Keratinocyte (primary cell): ENCODE measurements around the gene TMEM31. TPM values are rescaled to one million over a fixed set of nuclear protein-coding genes. Genes with fewer than 3 reads are reported as not detected.

Experiments
- DNase-seq: peaks from one replicate; pipeline ENCODE4 v3.0.0-alpha.2; 2011; ENCODE audit warnings: low read depth, missing footprints, low spot score
- FAIRE-seq: peaks from 2 replicates; lab custom pipeline; 2011; peaks lifted over from hg19 to GRCh38; lab: Jason Lieb, UNC
- H2AFZ ChIP-seq: 2 replicates; pipeline ENCODE4 v1.6.0; 2012; ENCODE audit warnings: low read length, control low read depth, inconsistent platforms; ENCODE audit not compliant: control insufficient read depth
- H3K27ac ChIP-seq: 2 replicates; pipeline ENCODE4 v1.5.1; 2011; ENCODE audit warnings: low read length; ENCODE audit not compliant: control insufficient read depth, insufficient read depth
- H3K27me3 ChIP-seq: 3 replicates; pipeline ENCODE4 v1.6.0; 2011; ENCODE audit warnings: low read length; ENCODE audit not compliant: control insufficient read depth, insufficient read depth; ENCODE audit errors: extremely low read depth
- H3K36me3 ChIP-seq, 2 experiments: 2 replicates in 1 of 2; 3 replicates in 1 of 2; pipeline ENCODE4 v1.5.1; 2011; ENCODE audit warnings: low read length in 2 of 2, mild to moderate bottlenecking in 1 of 2; ENCODE audit not compliant: control insufficient read depth in 2 of 2, insufficient read depth in 2 of 2; ENCODE audit errors: extremely low read depth in 1 of 2
- H3K4me1 ChIP-seq: 3 replicates; pipeline ENCODE4 v1.5.1; 2011; ENCODE audit warnings: low read length; ENCODE audit not compliant: control insufficient read depth, insufficient read depth; ENCODE audit errors: extremely low read depth
- H3K4me2 ChIP-seq: 3 replicates; pipeline ENCODE4 v1.6.0; 2011; ENCODE audit warnings: low read depth, low read length; ENCODE audit not compliant: control insufficient read depth, insufficient read depth; ENCODE audit errors: extremely low read depth
- H3K4me3 ChIP-seq, 3 experiments: fragments of 200-600 bp in 1 of 3; sonication (generic) in 1 of 3; 2 replicates in 2 of 3; 3 replicates in 1 of 3; pipeline ENCODE4 v1.5.1; 2011 to 2016; ENCODE audit warnings: low read length in 3 of 3, mild to moderate bottlenecking in 3 of 3, control low read depth in 2 of 3, inconsistent platforms in 1 of 3, low read depth in 1 of 3, mixed read lengths in 1 of 3, mixed run types in 1 of 3, moderate library complexity in 1 of 3; ENCODE audit not compliant: control insufficient read depth in 2 of 3, insufficient read depth in 2 of 3; ENCODE audit errors: extremely low read depth in 1 of 3
- H3K79me2 ChIP-seq: 2 replicates; pipeline ENCODE4 v1.6.0; 2012; ENCODE audit warnings: low read length; ENCODE audit not compliant: control insufficient read depth, insufficient read depth
- H3K9ac ChIP-seq: 3 replicates; pipeline ENCODE4 v1.6.0; 2011; ENCODE audit warnings: low read length; ENCODE audit not compliant: control insufficient read depth, insufficient read depth; ENCODE audit errors: extremely low read depth
- H3K9me1 ChIP-seq: 3 replicates; pipeline ENCODE4 v1.6.0; 2011; ENCODE audit warnings: low read length; ENCODE audit not compliant: control insufficient read depth, insufficient read depth; ENCODE audit errors: extremely low read depth
- H3K9me3 ChIP-seq: 2 replicates; pipeline ENCODE4 v1.5.1; 2012; ENCODE audit warnings: low read depth, low read length; ENCODE audit not compliant: control insufficient read depth
- H4K20me1 ChIP-seq: 3 replicates; pipeline ENCODE4 v1.6.0; 2011; ENCODE audit warnings: low read length; ENCODE audit not compliant: control insufficient read depth, insufficient read depth; ENCODE audit errors: extremely low read depth
- CTCF ChIP-seq, 3 experiments: IDR thresholded peaks in 1 of 3; conservative IDR thresholded peaks in 1 of 3; optimal IDR thresholded peaks in 1 of 3; 2 replicates in 2 of 3; 3 replicates in 1 of 3; pipeline versions ENCODE3 to v1.5.1; 2011; ENCODE audit warnings: low read length in 3 of 3, mild to moderate bottlenecking in 3 of 3, moderate library complexity in 2 of 3, control low read depth in 1 of 3, inconsistent platforms in 1 of 3; ENCODE audit not compliant: insufficient read depth in 2 of 3; ENCODE audit errors: extremely low read depth in 1 of 3
- EZH2 ChIP-seq: IDR thresholded peaks from one replicate; pipeline ENCODE4 v1.6.1; 2012; ENCODE audit warnings: inconsistent platforms, mild to moderate bottlenecking, low read length, moderate library complexity
- dilution Hi-C: fragments of 300-500 bp; cut with MboI; formaldehyde crosslinking; loops from one replicate; pipeline ENCODE4 v1.7.0; 2020; ENCODE audit warnings: low sequenced_read_pairs; ENCODE audit not compliant: extremely low pct_ligation_motif_present
- polyA plus RNA-seq, 5 experiments: library from polyadenylated mRNA; depleted of rRNA in 3 of 5; stranded (reverse) in 3 of 5; stranded (forward) in 1 of 5; unstranded in 1 of 5; fragments of >200 nt; gene quantifications; 1 replicate in 1 of 5; 2 replicates in 3 of 5; 3 replicates in 1 of 5; pipeline versions ENCODE4 v1.2.1 to v1.2.3, GENCODE V29; 2011 to 2012; ENCODE audit warnings: missing spikeins in 2 of 5, low read depth in 1 of 5, low replicate concordance in 1 of 5

TMEM31 gene
- polyA plus RNA-seq, 1 donor (not counting 4 experiments of a cell fraction or from before 2014, with no cell fraction given), result not detected

- dilution Hi-C loops, result no loop called here
- Histone ChIP-seq H3K9ac (no peak overlapping the region), H3K79me2 (no peaks in the 10 kb centered on the region), H3K4me3 (no peak overlapping the region), H4K20me1 (no peaks in the 10 kb centered on the region), H3K27ac (no peak overlapping the region), H3K9me3 (no peaks in the 10 kb centered on the region), H3K4me2 (no peak overlapping the region), H2AFZ (no peak overlapping the region), H3K4me1 (peaks cover 4% of the 10 kb centered on the region), H3K9me1 (no peaks in the 10 kb centered on the region), H3K36me3 (no peaks in the 10 kb centered on the region), H3K27me3 (no peaks in the 10 kb centered on the region)
- TF ChIP-seq EZH2, result no peak
- TF ChIP-seq CTCF (optimal IDR thresholded peaks at IDR 0.05 in 1 of 3, IDR thresholded peaks at IDR 0.05 in 1 of 3, conservative IDR thresholded peaks at IDR 0.05 in 1 of 3; ENCODE audit: extremely low read depth in 1 of 3, insufficient read depth in 2 of 3, low read length in 3 of 3), result no peak
- DNase-seq, result no peak
- peak; percentile 77 for FAIRE-seq
These were observed 11.8 kb downstream of the TMEM31 start for GRCh38 chrX:103722505-103722904.

GRCh38 chrX:103726477-103726876 is 15.8 kb downstream of the TMEM31 start:
- no peak overlapping the region for H3K4me3 ChIP-seq
- FAIRE-seq, result no peak
- no peak overlapping the region for H3K27ac ChIP-seq
- H2AFZ ChIP-seq, result no peak overlapping the region
- no peaks in the 10 kb centered on the region for H4K20me1 ChIP-seq
- DNase-seq, result no peak
- peaks cover 25% of the 10 kb centered on the region for H3K4me1 ChIP-seq
- no peaks in the 10 kb centered on the region for H3K79me2 ChIP-seq
- no peaks in the 10 kb centered on the region for H3K9me3 ChIP-seq
- no peak overlapping the region for H3K9ac ChIP-seq
- dilution Hi-C loops, result no loop called here
- TF ChIP-seq CTCF (optimal IDR thresholded peaks at IDR 0.05 in 1 of 3, IDR thresholded peaks at IDR 0.05 in 1 of 3, conservative IDR thresholded peaks at IDR 0.05 in 1 of 3; ENCODE audit: extremely low read depth in 1 of 3, insufficient read depth in 2 of 3, low read length in 3 of 3), result no peak
- no peak for TF ChIP-seq EZH2
- H3K27me3 ChIP-seq, result peaks cover 4% of the 10 kb centered on the region
- no peaks in the 10 kb centered on the region for H3K9me1 ChIP-seq
- H3K36me3 ChIP-seq, result no peaks in the 10 kb centered on the region
- no peak overlapping the region for H3K4me2 ChIP-seq
